Lower lobe of right lung (tissue), 2 donors: ENCODE data around the gene TRPV2. TPM values are rescaled to one million over a fixed set of nuclear protein-coding genes. Genes with fewer than 3 reads are reported as not detected.
"Not testable (repeated sequence)": the region's sequence is repeated elsewhere in the genome, so short reads cannot be mapped to it uniquely, and the experiment has no call there.

ENCODE experiments used
- ATAC-seq, 2 donors: fragments of 200-7000 bp; cut with Tn5 transposase; one replicate each; pipeline ENCODE4 v1.9.1; 2020 to 2022; ENCODE audit warnings: mild to moderate bottlenecking in 2 of 2, moderate library complexity in 2 of 2
- DNase-seq: peaks from one replicate; pipeline ENCODE4 v3.0.0-alpha.2; 2020
- H3K27ac ChIP-seq: fragments of 200-600 bp; one replicate; pipeline ENCODE4 v1.8.0; 2022
- H3K27me3 ChIP-seq: fragments of 200-600 bp; one replicate; pipeline ENCODE4 v1.8.0; 2022; ENCODE audit warnings: low read depth
- H3K36me3 ChIP-seq: fragments of 200-600 bp; one replicate; pipeline ENCODE4 v1.8.0; 2022; ENCODE audit warnings: mild to moderate bottlenecking
- H3K4me1 ChIP-seq: fragments of 200-600 bp; one replicate; pipeline ENCODE4 v1.8.0; 2022
- H3K4me3 ChIP-seq: fragments of 200-600 bp; one replicate; pipeline ENCODE4 v1.8.0; 2022; ENCODE audit warnings: mild to moderate bottlenecking
- H3K9me3 ChIP-seq: fragments of 200-600 bp; one replicate; pipeline ENCODE4 v1.8.0; 2022
- CTCF ChIP-seq: fragments of 200-600 bp; IDR thresholded peaks from one replicate; pipeline ENCODE4 v1.8.0; 2022; ENCODE audit warnings: antibody characterized with exemption, mild to moderate bottlenecking
- intact Hi-C: fragments of 100-400 bp; cut with DNase I; formaldehyde crosslinking; loops from one replicate; pipeline ENCODE4 v1.11.0; 2022
- total RNA-seq: library from RNA; stranded (reverse); fragmentation: NEBNext Ultra II Directional; extraction: Animal tissue kit (Norgen Biotek cat#: 25700); gene quantifications from one replicate; pipeline ENCODE4 v1.2.1, GENCODE V29; 2021
- donor health status: DM: no; HTN: yes; CAD: no; lungs with severe emphysema.

The TRPV2 gene
- total RNA-seq, 1 donor from 2014 or later = 120 TPM

- Histone ChIP-seq H3K4me1 (peaks cover 22% of the 10 kb centered on the region), H3K36me3 (peaks cover 78% of the 10 kb centered on the region), H3K4me3 (no peak overlapping the region), H3K9me3 (no peaks in the 10 kb centered on the region), H3K27ac (no peak overlapping the region), H3K27me3 (no peaks in the 10 kb centered on the region)
- intact Hi-C loops = no loop called here
- no peak for TF ChIP-seq CTCF
- ATAC-seq (no peak), DNase-seq (no peak)
These were observed 31.1 kb downstream of the TRPV2 start for GRCh38 chr17:16446338-16446983.

GRCh38 chr17:16447676-16448075 is 32.3 kb downstream of the TRPV2 start:
- no peak overlapping the region for H3K4me3 ChIP-seq
- DNase-seq = no peak
- H3K36me3 ChIP-seq = peaks cover 66% of the 10 kb centered on the region
- ATAC-seq = no peak
- no peaks in the 10 kb centered on the region for H3K9me3 ChIP-seq
- intact Hi-C loops = no loop called here
- no peak for TF ChIP-seq CTCF
- H3K4me1 ChIP-seq = peaks cover 10% of the 10 kb centered on the region
- no peaks in the 10 kb centered on the region for H3K27me3 ChIP-seq
- no peak overlapping the region for H3K27ac ChIP-seq

- ATAC-seq = no peak
- H3K36me3 ChIP-seq = peaks cover 57% of the 10 kb centered on the region
- H3K9me3 ChIP-seq = no peaks in the 10 kb centered on the region
- DNase-seq = no peak
- H3K27ac ChIP-seq = no peak overlapping the region
- H3K4me1 ChIP-seq = peaks cover 1% of the 10 kb centered on the region
- TF ChIP-seq CTCF = no peak
- H3K27me3 ChIP-seq = no peaks in the 10 kb centered on the region
- no peak overlapping the region for H3K4me3 ChIP-seq
- intact Hi-C loops = no loop called here
These were observed 33.1 kb downstream of the TRPV2 start for GRCh38 chr17:16448490-16448889.

- intact Hi-C loops = no loop called here
- H3K4me1 ChIP-seq = no peaks in the 10 kb centered on the region
- DNase-seq = no peak
- H3K4me3 ChIP-seq = no peak overlapping the region
- H3K27me3 ChIP-seq = no peaks in the 10 kb centered on the region
- H3K9me3 ChIP-seq = no peaks in the 10 kb centered on the region
- peaks cover 51% of the 10 kb centered on the region for H3K36me3 ChIP-seq
- no peak overlapping the region for H3K27ac ChIP-seq
- no peak for ATAC-seq
- no peak for TF ChIP-seq CTCF
These were observed 33.8 kb downstream of the TRPV2 start for GRCh38 chr17:16449121-16449570.

- Histone ChIP-seq H3K4me1 (no peaks in the 10 kb centered on the region), H3K36me3 (peaks cover 43% of the 10 kb centered on the region), H3K27ac (no peak overlapping the region), H3K9me3 (no peaks in the 10 kb centered on the region), H3K4me3 (no peak overlapping the region), H3K27me3 (no peaks in the 10 kb centered on the region)
- no peak for TF ChIP-seq CTCF
- no peak for ATAC-seq
- intact Hi-C loops = no loop called here
- DNase-seq = no peak
These were observed 34.7 kb downstream of the TRPV2 start for GRCh38 chr17:16450028-16450427.

GRCh38 chr17:16452268-16452667 is 36.9 kb downstream of the TRPV2 start:
- H3K4me3 ChIP-seq, ATAC-seq, H3K9me3 ChIP-seq, intact Hi-C loops, H3K27me3 ChIP-seq, H3K4me1 ChIP-seq, H3K27ac ChIP-seq, DNase-seq: not testable (repeated sequence)
- H3K36me3 ChIP-seq = peaks cover 24% of the 10 kb centered on the region
